NCI-H345 treated with DMSO at 0.1 percent for 48 hours (cell line): ENCODE results near the gene REPIN1.

ENCODE experiments used
- DNase-seq: peaks from one replicate; lab custom pipeline; 2025; ENCODE audit not compliant: unreplicated experiment; lab: John Stamatoyannopoulos, UW

REPIN1 gene

DNA sequence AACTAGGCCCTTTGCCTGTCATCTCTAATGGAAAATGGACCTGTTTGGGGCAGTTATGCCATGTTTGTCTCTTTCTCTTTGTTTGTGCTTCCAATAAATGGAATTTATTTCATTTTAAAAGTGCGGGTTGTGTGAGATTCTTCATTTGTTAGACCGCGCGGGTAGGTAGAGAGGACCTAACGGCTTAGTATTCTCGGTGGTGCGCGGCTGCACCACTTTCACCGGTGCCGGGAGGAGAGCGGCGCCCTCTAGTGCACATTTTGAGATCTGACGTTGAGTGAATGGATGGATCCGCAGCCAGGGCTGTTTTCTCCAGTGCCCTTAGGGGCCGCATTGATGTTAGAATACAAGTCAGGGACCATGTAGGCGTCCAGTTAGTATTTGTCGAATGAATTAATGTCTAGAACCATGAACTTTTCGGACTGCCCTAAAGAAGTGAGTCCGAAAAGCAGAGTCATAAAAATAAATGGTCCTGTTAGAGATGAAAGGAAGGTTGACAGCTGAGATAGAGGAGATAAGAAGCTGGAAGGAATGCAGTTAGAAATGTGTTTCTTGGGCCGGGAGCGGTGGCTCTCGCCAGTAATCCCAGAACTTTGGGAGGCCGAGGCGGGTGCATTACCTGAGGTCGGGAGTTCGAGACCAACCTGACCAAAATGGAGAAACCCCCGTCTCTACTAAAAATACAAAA is 52.5 kb downstream of the REPIN1 start:
- DNase-seq: peak; percentile 44

DNA sequence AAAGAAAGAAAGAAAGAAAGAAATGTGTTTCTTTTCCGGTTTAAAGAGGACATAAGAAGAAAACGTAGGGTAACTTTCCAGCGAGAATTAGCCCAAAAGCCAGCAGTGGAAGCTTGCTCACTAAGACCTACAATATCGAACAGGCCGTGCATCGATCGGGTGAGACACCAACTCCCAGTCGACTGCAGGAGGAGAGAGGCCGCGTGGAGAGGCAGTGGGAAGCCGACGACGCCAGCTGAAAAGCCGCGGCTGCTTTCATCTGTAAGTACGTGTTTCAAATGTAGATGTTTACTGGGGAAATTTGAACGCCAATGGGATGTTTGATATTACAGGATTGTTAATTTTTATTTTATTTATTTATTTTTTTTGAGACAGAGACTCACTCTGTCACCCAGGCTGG is 53.2 kb downstream of the REPIN1 start:
- no peak for DNase-seq
